Measurements from ENCODE around the gene RFTN1.

GRCh38 chr3:16369276-16369675, 144.2 kb downstream of the RFTN1 start:
- no peak for TF ChIP-seq CTCF (IDR thresholded peaks at IDR 0.05)
- TF ChIP-seq EZH2 (IDR thresholded peaks at IDR 0.05; ENCODE audit: borderline replicate concordance, insufficient read depth, low read depth, low read length, poor library complexity, severe bottlenecking) = no peak
